Trophoblast cell (in vitro differentiated cells and primary cell): Measurements from ENCODE around the gene VPS13D.

Experiments used
- DNase-seq, 2 donors: peaks; one replicate each; pipeline ENCODE4 v3.0.0-alpha.2; 2016
- H2AFZ ChIP-seq: 2 replicates; pipeline ENCODE4 v1.6.1; 2013; ENCODE audit warnings: low read length, moderate library complexity, mild to moderate bottlenecking; ENCODE audit not compliant: insufficient read depth, poor library complexity
- H2AK5ac ChIP-seq: 2 replicates; pipeline ENCODE4 v1.6.1; 2013; ENCODE audit warnings: mild to moderate bottlenecking, low read length
- H2BK120ac ChIP-seq: 2 replicates; pipeline ENCODE4 v1.6.1; 2013; ENCODE audit warnings: low read length, mild to moderate bottlenecking, moderate library complexity; ENCODE audit not compliant: insufficient read depth, poor library complexity
- H2BK12ac ChIP-seq: 2 replicates; pipeline ENCODE4 v1.6.1; 2013; ENCODE audit warnings: mild to moderate bottlenecking, low read length, moderate library complexity
- H2BK5ac ChIP-seq: 2 replicates; pipeline ENCODE4 v1.6.1; 2013; ENCODE audit warnings: low read length, low read depth, moderate library complexity, mild to moderate bottlenecking; ENCODE audit not compliant: poor library complexity
- H3K14ac ChIP-seq: 2 replicates; pipeline ENCODE4 v1.6.1; 2013; ENCODE audit warnings: mild to moderate bottlenecking, low read length
- H3K18ac ChIP-seq: 2 replicates; pipeline ENCODE4 v1.6.1; 2013; ENCODE audit warnings: mild to moderate bottlenecking, low read length
- H3K23ac ChIP-seq: 2 replicates; pipeline ENCODE4 v1.6.1; 2013; ENCODE audit warnings: low read length
- H3K27ac ChIP-seq: 2 replicates; pipeline ENCODE4 v1.5.1; 2013; ENCODE audit warnings: low read depth, mild to moderate bottlenecking, inconsistent platforms, low read length, moderate library complexity
- H3K27me3 ChIP-seq: 2 replicates; pipeline ENCODE4 v1.6.1; 2013; ENCODE audit warnings: inconsistent platforms, mild to moderate bottlenecking, low read length, moderate library complexity; ENCODE audit not compliant: insufficient read depth
- H3K36me3 ChIP-seq, 2 experiments: 1 replicate in 1 of 2; 2 replicates in 1 of 2; pipeline ENCODE4 v1.6.1; 2013; ENCODE audit warnings: low read length in 2 of 2, mild to moderate bottlenecking in 2 of 2, moderate library complexity in 1 of 2; ENCODE audit not compliant: insufficient read depth in 2 of 2, control insufficient read depth in 1 of 2
- H3K4ac ChIP-seq: 2 replicates; pipeline ENCODE4 v1.6.1; 2013; ENCODE audit warnings: low read depth, mild to moderate bottlenecking, low read length, moderate library complexity
- H3K4me1 ChIP-seq, 2 experiments: 1 replicate in 1 of 2; 2 replicates in 1 of 2; pipeline ENCODE4 v1.6.1; 2013; ENCODE audit warnings: low read length in 2 of 2, mild to moderate bottlenecking in 2 of 2, moderate library complexity in 1 of 2; ENCODE audit not compliant: insufficient read depth in 2 of 2, control insufficient read depth in 1 of 2
- H3K4me2 ChIP-seq: 2 replicates; pipeline ENCODE4 v1.6.1; 2013; ENCODE audit warnings: inconsistent platforms, mild to moderate bottlenecking, low read length, moderate library complexity
- H3K4me3 ChIP-seq: 2 replicates; pipeline ENCODE4 v1.5.1; 2013; ENCODE audit warnings: mild to moderate bottlenecking, low read depth, low read length, inconsistent platforms
- H3K79me1 ChIP-seq: one replicate; pipeline ENCODE4 v1.6.1; 2013; ENCODE audit warnings: low read length
- H3K79me2 ChIP-seq: 2 replicates; pipeline ENCODE4 v1.6.1; 2013; ENCODE audit warnings: low read length, mild to moderate bottlenecking; ENCODE audit not compliant: control insufficient read depth, insufficient read depth, poor library complexity
- H3K9ac ChIP-seq: 2 replicates; pipeline ENCODE4 v1.6.1; 2013; ENCODE audit warnings: mild to moderate bottlenecking, low read length
- H3K9me3 ChIP-seq: 2 replicates; pipeline ENCODE4 v1.6.1; 2013; ENCODE audit warnings: low read depth, mild to moderate bottlenecking, control low read depth, inconsistent platforms, low read length; ENCODE audit not compliant: insufficient read depth
- H4K12ac ChIP-seq: 2 replicates; pipeline ENCODE4 v1.6.1; 2013; ENCODE audit warnings: low read depth, mild to moderate bottlenecking, low read length, moderate library complexity
- H4K8ac ChIP-seq: 2 replicates; pipeline ENCODE4 v1.6.1; 2013; ENCODE audit warnings: low read depth, mild to moderate bottlenecking, low read length, moderate library complexity
- H4K91ac ChIP-seq: one replicate; pipeline ENCODE4 v1.6.1; 2013; ENCODE audit warnings: low read depth, mild to moderate bottlenecking, low read length, moderate library complexity
- WGBS: extraction: QIAGEN DNeasy Blood & Tissue Kit; methylation state at CpG from one replicate; pipeline ENCODE4 v1.1.7; 2013; ENCODE audit warnings: missing lambda C conversion rate; ENCODE audit not compliant: insufficient read length, insufficient coverage; ENCODE audit errors: extremely low coverage; 5-methylcytosine and 5-hydroxymethylcytosine counted together

VPS13D gene

DNA sequence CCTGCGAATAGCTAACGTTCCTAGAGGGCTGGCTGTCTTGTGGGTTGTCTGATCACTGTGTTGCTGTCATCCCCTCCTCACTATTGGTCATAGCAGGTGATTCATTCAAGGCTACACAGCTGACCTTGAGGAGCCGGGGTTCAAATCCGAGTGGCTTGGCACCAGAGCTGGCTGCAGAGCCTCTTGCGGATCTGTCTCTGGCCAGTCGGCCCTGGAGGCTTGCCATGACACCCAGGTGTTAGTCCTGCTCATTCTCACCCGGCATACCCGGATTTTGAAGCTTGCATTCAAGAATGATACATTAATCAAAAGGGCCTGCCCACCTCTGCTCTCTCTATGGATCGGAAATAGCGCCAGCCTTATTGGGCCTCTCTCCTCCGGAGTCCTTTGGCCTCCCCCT lies 277.8 kb downstream of the VPS13D start:
- no peak overlapping the region for H3K9ac ChIP-seq
- H4K8ac ChIP-seq, result no peak overlapping the region
- no peak overlapping the region for H2BK120ac ChIP-seq
- H2AK5ac ChIP-seq, result no peak overlapping the region
- no peak for DNase-seq
- no peak overlapping the region for H3K14ac ChIP-seq
- no CpG with 5 or more reads among the region's 11 CpGs for WGBS
- peaks cover 9 to 11% of the 10 kb centered on the region in 2 experiments for H3K36me3 ChIP-seq
- H3K9me3 ChIP-seq, result no peaks in the 10 kb centered on the region
- no peaks in the 10 kb centered on the region for H3K27me3 ChIP-seq
- no peak overlapping the region for H3K4ac ChIP-seq
- H3K4me3 ChIP-seq, result no peak overlapping the region
- peaks cover 0 to 2% of the 10 kb centered on the region in 2 experiments for H3K4me1 ChIP-seq
- H3K4me2 ChIP-seq, result no peak overlapping the region
- H3K18ac ChIP-seq, result no peak overlapping the region
- H4K12ac ChIP-seq, result no peak overlapping the region
- no peaks in the 10 kb centered on the region for H3K79me1 ChIP-seq
- H2AFZ ChIP-seq, result no peak overlapping the region
- H3K27ac ChIP-seq, result no peak overlapping the region
- H2BK12ac ChIP-seq, result no peak overlapping the region
- H2BK5ac ChIP-seq, result no peak overlapping the region
- no peaks in the 10 kb centered on the region for H3K79me2 ChIP-seq
- no peak overlapping the region for H3K23ac ChIP-seq
- H4K91ac ChIP-seq, result no peak overlapping the region

DNA sequence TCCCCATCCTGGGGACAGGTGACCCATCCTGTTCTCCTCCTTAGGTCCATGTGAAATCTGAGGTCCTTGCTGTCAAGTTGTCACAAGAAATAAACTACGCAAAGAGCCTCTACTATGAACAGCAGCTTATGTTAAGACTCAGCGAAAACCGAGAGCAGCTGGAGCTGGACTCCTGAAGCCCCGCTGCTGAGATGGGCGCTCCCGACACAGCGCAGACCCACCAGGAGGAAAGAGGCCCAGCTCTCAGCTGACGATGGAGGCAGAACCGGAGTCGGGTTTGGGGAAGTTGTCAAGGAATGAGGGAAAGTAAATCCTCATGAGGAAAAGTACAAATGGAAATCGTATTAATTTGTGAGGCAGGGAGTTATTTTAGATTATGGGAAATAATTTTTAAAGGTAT lies 279.0 kb downstream of the VPS13D start:
- Histone ChIP-seq H4K12ac (no peak overlapping the region), H3K4me3 (no peak overlapping the region), H4K8ac (no peak overlapping the region), H3K18ac (no peak overlapping the region), H2BK120ac (no peak overlapping the region), H3K79me2 (no peaks in the 10 kb centered on the region), H3K9ac (no peak overlapping the region), H2AFZ (no peak overlapping the region), H3K23ac (no peak overlapping the region), H2BK12ac (no peak overlapping the region), H3K4ac (no peak overlapping the region), H4K91ac (no peak overlapping the region), H3K4me1 (peaks cover 0 to 2% of the 10 kb centered on the region in 2 experiments), H3K14ac (no peak overlapping the region), H2BK5ac (no peak overlapping the region), H3K36me3 (peaks cover 9 to 11% of the 10 kb centered on the region in 2 experiments), H2AK5ac (no peak overlapping the region), H3K9me3 (no peaks in the 10 kb centered on the region), H3K79me1 (no peaks in the 10 kb centered on the region), H3K27ac (no peak overlapping the region), H3K27me3 (no peaks in the 10 kb centered on the region), H3K4me2 (no peak overlapping the region)
- DNase-seq, result no peak
- 100% methylated on average over 1 of the region's 11 CpGs for WGBS

DNA sequence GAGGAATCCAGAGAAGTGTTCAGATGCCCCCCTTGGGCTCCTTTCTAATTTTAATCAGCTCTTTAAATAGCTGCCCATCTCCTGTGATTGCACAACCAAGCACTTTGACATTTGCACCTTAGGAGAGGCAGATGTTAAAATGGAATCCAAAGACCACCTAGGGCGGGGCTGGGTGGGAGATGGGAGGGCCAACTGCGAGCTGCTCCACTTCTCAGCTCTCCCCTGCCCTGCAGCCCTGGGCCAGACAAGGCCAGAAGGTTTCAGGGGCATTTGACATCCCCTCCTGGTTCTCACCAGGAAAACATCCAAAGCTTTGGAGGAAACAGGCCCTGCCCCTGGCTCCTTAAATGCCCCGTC lies 281.3 kb downstream of the VPS13D start:
- no peak for DNase-seq
- Histone ChIP-seq H3K79me1 (no peaks in the 10 kb centered on the region), H3K23ac (no peak overlapping the region), H3K9me3 (no peaks in the 10 kb centered on the region), H2AFZ (no peak overlapping the region), H2AK5ac (no peak overlapping the region), H2BK12ac (no peak overlapping the region), H3K14ac (no peak overlapping the region), H3K18ac (no peak overlapping the region), H3K4me3 (no peak overlapping the region), H3K79me2 (no peaks in the 10 kb centered on the region), H3K27ac (no peak overlapping the region), H3K9ac (no peak overlapping the region), H3K4me1 (peaks cover 0 to 2% of the 10 kb centered on the region in 2 experiments), H3K36me3 (peaks cover 9 to 11% of the 10 kb centered on the region in 2 experiments), H3K4ac (no peak overlapping the region), H4K8ac (no peak overlapping the region), H3K4me2 (no peak overlapping the region), H4K91ac (no peak overlapping the region), H4K12ac (no peak overlapping the region), H2BK5ac (no peak overlapping the region), H3K27me3 (no peaks in the 10 kb centered on the region), H2BK120ac (no peak overlapping the region)
- WGBS, result no CpG with 5 or more reads among the region's 3 CpGs

DNA sequence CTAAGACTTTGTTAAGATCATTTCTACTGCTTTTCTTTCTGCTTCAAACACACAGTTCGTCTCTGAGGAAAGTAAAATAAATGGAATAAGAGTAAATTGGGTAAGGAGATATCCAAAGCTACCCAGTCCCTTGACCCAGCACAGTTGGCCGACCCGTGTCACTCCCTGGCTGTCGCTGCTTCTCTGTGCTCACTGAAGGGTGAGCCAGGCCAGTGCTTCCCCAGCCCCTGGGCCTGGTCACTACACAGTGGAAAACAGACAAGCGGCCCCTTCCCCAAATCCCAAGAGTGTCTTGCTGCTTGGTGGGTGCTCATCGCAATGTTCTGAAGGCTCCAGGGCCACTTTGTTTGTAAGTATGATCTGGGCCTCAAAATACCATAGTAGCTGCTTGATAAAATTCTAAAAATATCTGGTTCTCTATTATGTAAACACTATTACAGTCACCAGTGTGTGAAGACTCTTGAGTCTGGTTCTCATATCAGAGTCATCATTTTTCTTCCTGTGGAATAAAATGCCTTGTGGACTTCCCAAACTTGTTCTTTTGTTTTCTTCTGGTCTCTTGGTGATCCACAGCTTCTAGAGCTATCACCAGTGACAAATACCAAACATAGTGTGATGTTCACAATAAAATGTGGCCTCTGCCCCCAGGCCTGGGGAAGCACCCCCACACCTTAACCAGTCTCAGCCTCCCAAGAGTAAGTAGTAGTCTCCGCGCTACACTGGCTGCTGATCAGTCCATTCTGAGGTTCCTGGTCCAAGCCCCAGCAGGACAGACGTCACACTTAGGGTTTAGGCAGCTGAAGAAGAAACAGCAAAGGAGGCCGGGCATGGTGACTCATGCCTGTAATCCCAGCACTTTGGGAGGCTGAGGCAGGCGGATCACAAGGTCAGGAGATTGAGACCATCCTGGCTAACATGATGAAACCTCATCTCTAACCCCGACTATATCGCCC lies 282.0 kb downstream of the VPS13D start:
- no peak overlapping the region for H4K12ac ChIP-seq
- H3K79me1 ChIP-seq, result no peaks in the 10 kb centered on the region
- H2AK5ac ChIP-seq, result no peak overlapping the region
- peaks cover 7 to 9% of the 10 kb centered on the region in 2 experiments for H3K36me3 ChIP-seq
- H3K4ac ChIP-seq, result no peak overlapping the region
- peak in 1 of 2 donors; percentile 21 for DNase-seq
- H3K14ac ChIP-seq, result no peak overlapping the region
- no peak overlapping the region for H2BK5ac ChIP-seq
- no peak overlapping the region for H3K23ac ChIP-seq
- H3K27me3 ChIP-seq, result no peaks in the 10 kb centered on the region
- no peak overlapping the region for H3K27ac ChIP-seq
- no peak overlapping the region for H4K91ac ChIP-seq
- no peaks in the 10 kb centered on the region for H3K9me3 ChIP-seq
- no CpG with 5 or more reads among the region's 13 CpGs for WGBS
- H3K4me1 ChIP-seq, result peaks cover 0 to 2% of the 10 kb centered on the region in 2 experiments
- H3K79me2 ChIP-seq, result no peaks in the 10 kb centered on the region
- no peak overlapping the region for H3K9ac ChIP-seq
- H4K8ac ChIP-seq, result no peak overlapping the region
- no peak overlapping the region for H3K18ac ChIP-seq
- no peak overlapping the region for H2BK12ac ChIP-seq
- H3K4me2 ChIP-seq, result no peak overlapping the region
- H2BK120ac ChIP-seq, result no peak overlapping the region
- H2AFZ ChIP-seq, result no peak overlapping the region
- H3K4me3 ChIP-seq, result no peak overlapping the region
